DLD1 (cell line): ENCODE measurements around the gene CERK.

ENCODE experiments used
- in situ Hi-C: cut with HindIII; loops from 2 replicates; pipeline ENCODE4 v1.10.0; 2017; ENCODE audit warnings: low sequenced_read_pairs

The CERK gene

DNA sequence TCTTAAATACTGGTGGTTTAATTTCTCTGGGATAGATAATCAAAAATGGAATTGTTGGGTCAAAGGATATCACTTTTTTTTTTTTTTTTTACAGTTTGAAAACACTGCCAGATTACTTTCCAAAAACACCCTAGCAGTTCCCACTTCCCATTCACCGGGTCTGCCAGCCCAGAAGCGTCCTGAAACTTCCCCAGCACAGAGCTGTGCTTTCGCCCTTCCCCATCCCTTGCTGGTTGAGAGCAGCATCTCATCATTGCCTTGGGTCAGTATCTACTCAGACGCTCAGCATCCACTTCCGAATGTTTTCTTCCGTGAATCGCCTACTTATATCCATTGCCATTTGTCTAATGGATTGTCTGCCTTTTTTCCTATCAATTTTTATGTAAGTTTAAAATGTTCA is 5.5 kb downstream of the CERK start:
- in situ Hi-C loops, result no loop called here

DNA sequence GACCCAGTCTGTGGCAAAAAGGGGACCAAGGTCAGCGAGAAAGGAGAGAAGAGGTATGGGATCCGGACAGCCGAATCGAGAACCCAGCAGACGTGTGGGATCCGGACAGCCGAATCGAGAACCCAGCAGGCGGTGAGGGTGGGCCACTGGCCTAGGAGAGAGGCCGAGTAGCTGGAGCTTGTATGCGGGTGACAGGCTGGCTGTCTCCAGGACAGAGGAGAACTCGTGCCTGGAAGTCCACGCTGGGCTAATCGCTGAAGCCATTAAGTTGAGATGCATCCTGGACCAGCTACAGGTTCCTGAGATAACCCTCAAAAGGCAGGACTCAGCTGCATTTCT is 6.0 kb downstream of the CERK start:
- in situ Hi-C loops, result no loop called here

DNA sequence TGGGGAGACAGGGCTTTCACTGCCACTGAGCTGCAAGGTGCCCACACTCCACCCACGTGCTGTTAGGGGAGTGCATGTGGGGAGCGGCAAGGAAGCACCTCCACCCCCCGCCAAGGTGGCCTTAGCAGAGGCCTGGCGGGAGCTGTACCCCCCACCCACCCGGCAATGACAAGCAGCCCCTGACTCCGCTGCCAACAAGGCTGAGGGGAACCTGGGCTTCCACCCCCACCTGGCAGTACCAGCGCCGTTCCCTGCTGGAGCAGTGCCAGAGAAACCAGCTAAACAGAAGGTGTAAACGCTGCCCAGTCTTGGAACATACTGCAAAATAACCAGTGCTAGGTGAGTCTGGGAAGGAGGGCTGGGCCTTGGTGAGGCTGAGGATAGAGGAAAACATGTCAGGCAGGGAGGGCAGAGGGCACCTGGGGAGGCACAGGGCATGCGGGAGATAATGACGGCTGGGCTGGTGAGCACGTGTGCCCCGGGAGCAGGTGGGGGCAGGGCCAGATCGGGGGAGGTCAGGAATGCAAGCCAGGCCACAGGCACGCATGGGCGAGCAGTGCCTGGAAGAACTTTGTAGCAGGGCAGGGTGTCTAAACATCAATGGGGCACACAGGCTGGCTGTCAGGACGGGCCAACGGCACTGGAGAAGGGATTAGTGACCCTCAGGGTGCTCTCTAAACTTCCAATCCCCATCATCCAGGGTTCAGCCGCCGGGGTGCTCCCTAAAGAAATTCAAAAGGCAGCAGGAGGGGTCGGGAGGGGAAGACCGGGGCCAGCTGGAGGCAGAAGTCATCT is 6.6 kb downstream of the CERK start:
- in situ Hi-C loops, result no loop called here

DNA sequence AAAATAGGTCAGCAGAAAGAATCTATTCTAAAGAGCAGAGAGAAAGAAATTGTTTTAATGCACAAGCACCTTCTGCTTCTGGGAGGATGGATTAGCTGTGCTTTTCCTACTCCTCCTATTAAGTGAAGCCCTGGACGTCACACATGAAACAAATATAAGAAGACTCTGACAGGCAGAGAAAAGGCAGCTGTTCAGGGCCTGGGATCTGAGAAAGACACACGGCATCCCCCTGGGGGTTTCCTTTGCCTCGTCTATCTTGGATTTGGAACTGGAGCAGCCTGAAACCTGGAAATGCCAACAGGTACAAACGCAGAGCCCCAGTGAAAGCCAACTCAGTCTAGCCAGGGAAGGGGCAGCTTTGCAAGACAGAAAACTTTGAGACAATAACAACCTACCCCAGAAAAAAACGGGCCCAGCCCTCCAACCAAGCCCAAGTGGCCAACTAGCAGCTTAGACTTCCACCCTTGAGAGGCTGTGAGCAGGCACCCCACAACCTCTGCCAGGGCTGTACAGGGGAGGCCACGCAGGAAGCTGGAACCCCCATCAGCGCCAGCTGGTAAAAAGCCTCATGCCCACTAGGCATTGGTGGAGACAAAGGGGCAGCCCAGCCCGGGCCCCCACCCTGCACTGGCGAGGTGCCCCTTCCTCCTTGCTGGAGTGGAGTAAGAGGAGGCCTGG is 7.3 kb downstream of the CERK start:
- in situ Hi-C loops, result no loop called here

DNA sequence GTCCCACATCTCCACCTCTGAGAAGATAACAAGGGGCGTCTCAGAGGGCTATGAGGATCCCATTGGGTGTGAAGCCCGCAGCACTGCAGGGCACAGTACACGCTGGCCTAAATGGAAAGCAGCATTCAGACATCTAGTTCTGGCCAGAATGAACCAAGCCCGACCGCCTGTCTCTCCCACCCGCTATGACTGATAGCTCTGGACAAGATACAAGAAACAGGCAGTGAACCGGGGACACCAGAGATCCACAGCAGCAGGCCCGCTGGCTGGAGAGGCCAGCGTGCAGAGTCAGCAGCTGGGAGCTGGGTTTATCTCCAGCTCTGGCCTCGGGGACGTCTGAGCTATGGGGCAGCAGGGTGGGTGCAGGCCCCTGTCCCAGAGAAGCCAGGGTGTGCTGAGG is 9.6 kb downstream of the CERK start:
- in situ Hi-C loops, result no loop called here

DNA sequence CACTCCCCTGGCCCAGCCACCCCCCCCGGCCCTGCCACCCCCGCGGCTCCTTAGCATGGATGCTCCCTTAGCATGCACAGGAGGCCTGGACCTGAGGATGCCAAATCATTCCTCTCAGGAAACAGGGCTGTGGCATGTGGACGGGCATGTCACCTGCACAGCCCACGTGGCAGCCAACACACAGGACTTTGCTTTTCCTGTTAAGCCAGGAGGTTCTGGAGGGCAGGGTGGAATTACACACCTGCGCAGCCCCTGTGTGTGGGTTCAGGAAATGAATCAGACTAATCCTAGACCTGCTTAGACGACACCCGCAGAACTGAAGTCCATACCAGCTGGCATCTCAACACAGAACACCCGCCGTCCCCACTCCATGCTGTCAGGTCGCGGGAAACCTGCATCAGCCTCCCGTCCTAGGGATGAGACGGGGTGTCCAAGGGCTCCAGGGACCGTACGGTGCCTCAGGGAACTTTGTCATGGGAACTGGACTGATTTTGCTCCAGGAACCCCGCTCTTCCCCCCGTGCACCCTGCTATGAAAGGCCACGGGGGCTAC is 10.2 kb downstream of the CERK start:
- in situ Hi-C loops, result no loop called here

DNA sequence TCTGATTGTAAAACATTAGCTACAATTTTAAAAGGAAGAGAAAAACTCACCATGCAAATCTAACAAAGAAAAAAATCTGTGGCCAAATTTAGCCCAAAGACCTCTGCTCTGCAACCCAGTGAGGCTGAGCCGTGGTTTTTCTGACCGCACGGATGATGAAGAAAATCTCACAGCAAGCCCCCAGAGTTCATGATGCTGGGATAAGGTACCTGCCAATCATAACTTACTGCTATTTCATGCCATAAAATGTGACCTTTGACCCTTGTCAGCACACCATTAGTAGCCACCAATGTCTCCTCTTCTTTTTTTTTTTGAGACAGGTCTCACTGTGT is 11.1 kb downstream of the CERK start:
- in situ Hi-C loops, result no loop called here

DNA sequence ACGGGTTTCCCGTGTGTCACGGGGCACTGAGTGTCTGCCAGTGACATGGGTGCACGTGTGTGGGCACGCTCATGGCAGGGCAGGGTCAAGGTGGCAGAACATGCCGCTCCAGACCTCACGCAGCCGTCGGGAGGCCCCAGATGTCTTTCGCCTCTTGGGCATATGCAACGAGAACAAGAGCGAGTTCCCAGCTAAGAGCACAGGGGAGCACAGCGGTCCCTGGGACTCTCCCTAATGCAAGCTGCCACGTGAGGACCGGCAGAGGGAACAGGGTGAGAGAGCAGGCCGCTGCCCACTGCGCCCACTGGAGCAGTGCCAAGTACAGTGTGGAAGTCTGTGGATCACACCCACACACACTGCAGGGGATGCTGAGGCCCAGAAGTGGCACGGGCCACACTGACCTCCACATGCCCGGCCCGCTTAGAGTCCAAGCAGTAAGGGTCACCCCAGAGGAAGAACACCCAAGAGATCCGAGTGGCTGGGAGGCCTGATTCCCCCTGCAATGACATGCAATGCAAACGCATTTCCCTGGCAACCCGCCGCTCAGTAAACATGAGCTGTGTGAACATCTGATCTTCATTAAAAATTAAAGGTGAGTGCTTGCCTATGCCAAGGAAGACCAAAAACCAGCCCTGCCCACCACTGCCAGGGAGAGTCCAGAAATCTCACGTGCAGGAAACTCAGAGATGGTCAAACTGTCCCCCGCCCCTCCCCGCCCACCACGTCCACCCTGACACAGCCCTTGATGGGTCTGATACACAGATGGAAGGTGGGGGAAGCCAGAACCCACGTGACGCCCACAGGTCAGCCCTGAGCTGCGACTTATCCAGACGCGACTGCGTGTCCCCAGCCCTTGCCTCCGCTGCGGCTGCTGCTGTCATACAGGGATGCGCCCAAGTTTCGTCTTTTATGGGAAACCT is 11.7 kb downstream of the CERK start:
- in situ Hi-C loops, result no loop called here

DNA sequence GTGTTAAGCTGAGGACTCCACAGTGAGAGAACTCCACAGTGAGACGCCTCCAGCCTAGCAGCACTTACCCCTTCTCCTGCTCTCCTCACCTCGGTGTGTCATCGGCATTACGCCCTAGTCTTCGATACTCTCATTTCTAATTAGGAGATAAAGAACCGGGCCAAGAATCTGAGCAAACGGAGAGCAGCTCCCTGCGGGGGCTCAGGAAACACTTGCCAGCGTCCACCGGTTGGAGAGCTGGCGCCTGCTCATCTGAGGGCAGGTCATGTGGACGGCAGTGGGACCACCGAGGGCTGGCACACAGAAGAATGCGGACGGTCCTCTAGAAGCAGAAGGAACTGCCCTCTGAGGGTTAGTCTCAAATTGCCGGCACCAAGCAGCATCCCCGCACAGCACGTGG is 13.0 kb downstream of the CERK start:
- in situ Hi-C loops, result no loop called here

DNA sequence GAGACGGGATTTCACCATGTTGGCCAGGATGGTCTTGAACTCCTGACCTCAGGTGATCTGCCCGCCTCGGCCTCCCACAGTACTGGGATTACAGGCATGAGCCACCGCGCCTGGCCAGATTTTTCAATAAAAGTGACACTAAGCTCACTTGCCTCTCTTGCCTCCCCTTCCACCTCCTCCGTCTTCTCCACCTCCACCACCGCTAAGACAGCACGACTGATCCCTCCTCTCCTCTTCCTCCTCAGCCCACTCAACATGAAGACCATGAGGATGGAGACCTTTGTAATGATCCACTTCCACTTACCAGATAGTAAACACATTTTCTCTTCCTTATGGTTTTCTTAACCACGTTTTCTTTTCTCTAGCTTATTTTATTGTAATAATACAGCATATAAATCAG is 14.2 kb downstream of the CERK start:
- in situ Hi-C loops, result no loop called here

DNA sequence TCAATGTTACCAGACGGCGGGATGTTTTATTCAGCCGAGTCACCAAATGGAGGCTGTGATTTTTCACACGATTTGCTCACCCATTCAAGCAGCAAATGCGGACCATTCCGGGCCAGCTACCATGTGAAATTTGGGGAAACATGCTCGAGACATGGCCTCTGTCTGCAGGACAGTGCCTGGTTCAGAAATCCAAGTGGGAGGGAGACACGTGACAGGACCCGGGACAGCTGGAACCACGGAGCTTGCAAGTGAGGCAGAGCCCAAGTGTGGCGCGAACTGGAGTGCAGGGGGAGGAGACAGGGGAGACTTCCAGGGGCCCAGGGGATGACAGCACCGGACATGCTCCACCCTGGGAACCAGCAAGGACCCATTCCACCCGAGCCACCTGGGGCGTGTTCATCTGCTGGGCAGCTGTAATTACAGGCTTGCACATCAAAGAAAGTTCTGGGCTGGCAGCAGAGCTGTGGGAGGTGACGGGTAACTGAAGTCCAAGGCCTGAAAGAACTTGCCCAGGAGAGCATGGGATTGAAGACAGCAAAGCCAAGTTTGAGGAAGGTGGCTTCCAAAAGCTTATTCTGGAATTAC is 16.5 kb downstream of the CERK start:
- in situ Hi-C loops, result no loop called here

DNA sequence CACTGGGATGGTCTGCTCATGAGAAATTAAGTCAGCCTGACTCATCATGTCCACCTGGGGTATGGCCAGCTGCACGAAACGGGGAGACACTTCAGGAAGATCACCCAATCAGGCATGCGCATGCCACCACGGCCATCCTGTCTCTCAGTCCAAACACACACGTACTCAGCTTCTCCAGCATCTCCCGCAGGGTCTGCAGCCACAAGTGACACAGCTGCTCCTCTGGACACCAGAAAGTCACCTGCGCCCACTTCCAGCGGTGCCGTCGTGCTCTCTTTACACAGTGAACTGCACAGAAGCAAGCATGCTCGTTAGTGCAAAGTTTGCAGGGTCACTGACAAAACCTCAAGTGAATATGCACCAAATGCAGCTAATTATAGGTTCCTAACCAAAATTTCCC is 18.1 kb downstream of the CERK start:
- in situ Hi-C loops, result no loop called here

DNA sequence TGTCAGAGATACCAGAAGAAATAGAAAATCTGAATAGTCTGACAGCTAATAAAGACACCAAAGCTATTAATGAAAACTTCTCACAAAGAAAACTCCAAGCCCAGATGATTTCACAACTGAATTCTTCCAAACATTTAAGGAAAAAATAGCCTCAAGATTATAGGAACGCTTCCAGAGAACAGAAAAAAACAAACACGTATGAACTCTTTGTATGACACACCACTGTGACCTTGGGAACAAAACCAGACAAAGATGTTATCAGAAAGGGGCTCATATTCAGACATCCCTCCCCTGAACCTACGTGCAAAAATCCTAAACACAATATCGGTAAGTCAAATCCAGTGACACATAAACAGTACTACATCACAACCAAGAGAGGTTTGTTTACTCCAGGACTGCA is 23.5 kb downstream of the CERK start:
- in situ Hi-C loops, result no loop called here

DNA sequence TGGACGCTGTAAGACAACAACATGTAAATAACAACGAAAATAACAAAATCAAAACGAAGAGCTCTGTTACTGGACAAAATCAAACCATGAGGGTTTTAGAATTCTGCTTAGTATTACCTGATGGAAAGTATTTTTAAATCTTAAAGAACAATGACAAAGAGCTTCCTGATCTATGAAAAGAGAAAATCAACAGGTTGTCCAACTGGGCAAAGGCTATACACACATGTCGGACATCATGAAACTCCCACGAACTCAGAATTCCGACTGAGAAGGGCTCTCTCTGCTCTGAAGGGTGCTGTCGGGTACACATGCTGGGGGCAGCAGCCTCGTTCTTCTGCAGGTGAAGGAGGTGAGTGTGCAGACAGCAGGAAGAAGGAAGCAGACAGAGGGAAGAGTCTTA is 25.8 kb downstream of the CERK start:
- in situ Hi-C loops, result no loop called here

DNA sequence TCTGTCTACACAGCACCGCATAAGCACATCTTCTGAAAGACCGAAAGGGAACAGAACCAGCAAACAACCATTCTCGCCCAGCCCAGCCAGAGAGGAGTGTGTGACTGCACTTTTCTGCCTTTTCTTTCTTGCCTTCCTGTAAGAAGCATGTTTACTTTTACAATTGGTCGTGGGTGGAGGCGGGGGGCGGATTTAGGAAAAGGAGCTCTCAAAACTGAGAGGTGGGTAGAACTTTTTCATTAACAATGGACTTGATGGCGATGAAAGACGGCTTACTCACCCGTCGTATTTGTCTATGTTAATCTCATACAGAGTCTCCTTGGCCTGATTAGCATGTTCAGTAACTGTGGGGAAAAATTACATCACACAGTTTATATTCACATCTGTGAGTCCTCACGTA is 27.2 kb downstream of the CERK start:
- in situ Hi-C loops, result no loop called here

DNA sequence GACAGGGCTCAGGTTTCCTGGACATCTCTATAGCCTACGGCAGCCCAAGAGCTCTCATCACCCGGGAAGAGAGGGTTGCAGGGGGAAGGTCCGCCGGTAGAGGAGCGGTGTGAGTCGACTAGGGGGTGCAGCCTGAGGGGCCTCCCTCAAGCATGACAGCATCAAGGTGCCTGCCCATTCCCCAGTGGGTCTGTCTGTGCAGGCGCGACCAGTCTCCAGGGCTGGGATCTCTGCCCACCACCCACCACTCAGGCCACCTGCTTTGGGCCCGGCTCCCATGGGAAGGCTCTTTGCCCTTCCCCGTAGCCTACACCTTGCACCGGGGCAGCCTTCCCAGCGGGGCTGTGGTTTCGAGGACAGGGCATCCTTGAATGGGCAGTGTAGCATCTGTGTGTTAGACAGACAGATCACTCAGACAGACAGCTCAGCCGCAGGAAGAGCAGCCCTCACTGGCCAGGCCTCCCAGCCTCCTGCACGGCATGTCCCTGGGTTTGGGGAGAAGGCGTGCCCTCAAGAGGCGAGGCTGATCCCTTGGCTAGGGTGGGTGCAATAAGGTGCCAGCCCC is 29.2 kb downstream of the CERK start:
- in situ Hi-C loops, result no loop called here

DNA sequence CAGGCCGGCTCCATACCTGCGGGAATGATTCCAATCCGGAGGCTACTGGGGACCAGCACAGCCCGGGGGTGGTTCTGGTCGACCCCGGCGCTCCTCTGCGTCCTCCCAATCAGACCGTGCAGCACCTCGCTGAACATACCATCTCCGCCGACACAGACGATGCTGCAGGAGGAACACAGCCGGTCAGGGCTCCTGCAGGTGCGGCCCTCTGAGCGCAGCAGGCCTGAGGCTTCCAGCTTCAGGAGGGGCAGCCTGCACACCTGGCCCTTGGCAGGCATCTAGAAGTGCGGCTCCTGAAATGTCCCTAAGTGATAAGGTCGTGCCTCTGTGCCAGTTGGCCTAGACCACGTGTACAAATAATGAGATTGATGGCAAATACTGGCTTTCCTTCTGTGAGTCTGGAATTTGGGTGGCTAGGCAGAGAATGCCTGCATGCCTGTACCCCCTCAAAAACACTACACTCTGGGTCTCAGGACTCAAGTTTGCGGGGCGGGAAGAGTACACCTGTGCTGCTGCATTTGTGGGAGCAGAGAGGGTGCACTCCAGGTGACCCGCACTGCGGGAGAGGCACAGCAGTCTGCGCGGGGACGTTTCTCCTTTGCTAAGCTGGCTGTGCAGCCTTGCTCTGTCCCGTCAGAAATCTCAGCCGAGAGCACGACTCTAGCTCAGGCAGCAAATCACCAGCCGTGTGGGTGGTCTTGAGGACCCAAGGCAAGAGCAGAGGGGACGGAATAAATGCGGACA is 30.1 kb downstream of the CERK start:
- in situ Hi-C loops, result no loop called here

DNA sequence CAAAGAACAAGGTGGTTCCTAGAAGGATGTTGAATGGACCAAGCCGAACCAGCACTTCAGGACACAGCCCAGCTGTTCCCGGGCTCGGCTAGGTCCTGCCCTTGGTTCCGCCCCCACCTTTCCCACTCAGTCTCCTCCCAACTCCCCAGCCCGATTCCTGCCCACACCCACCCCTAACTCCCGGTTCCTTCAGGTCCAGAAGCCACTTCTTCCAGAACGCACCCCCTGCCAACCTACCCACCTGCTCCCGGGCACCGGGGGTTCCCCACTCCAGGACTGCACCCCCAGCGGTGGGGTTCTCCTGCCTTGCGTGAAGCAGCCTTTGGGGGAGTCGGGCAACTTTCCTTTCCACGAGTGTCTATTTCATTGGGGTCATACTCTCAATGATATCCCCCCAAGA is 30.7 kb downstream of the CERK start:
- in situ Hi-C loops, result no loop called here

DNA sequence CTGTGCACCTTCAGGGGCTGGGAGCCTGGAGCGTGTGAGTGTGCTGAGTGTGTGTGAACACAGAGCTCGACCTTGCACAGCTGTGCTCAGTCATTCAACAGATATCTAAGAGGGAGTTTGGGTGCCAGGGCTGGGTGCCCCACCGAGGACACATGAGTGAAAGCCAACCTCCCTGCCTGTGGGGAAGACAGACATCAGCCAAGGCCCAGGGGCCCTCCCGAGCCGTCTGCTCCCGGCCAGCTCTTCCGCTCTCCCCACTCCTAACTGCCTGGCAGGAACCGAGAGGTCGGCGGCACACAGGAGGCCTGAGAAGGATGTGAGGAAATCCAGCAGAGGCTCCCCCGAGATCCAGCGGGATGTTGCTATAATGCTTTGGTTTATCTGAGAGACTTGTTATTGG is 32.0 kb downstream of the CERK start:
- in situ Hi-C loops, result no loop called here

DNA sequence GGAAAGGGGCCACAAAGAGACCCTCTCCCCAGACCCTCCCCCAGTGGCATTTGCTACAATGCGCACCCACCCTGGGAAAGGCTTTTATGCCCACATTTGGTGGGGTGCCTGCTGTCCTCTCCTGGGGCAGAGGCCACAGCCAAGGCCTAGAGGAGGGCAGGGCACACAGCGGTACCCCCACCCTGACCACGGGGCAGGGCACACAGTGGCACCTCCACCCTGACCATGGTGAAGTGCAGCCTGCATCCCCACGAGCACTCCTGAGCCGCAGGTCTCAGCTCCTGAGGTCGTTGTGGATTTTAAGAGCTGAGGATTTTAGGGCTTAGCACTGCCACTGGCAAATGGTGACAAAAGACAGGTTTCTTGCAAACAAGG is 34.1 kb downstream of the CERK start:
- in situ Hi-C loops, result no loop called here
